HEK293 (cell line): Measurements from ENCODE around the gene SNTG2.

ENCODE experiments used
- CTCF ChIA-PET: fragments of 350-600 bp; formaldehyde crosslinking; extraction: SDS; loops from one replicate; lab custom pipeline; 2021; ENCODE audit warnings: antibody characterized with exemption; lab: Yijun Ruan, JAX
- POLR2A ChIA-PET: fragments of 300-600 bp; formaldehyde crosslinking; extraction: SDS; loops from one replicate; lab custom pipeline; 2020; ENCODE audit warnings: antibody characterized with exemption, inconsistent platforms; lab: Yijun Ruan, JAX
- H3K27ac ChIP-seq: fragments of 200-500 bp; sonication (Bioruptor generic); 2 replicates; pipeline ENCODE4 v1.5.1; 2014; ENCODE audit warnings: low read depth, low read length, control low read depth, inconsistent platforms; ENCODE audit errors: extremely low read depth
- H3K36me3 ChIP-seq, 2 experiments: fragments of 200-500 bp in 1 of 2; sonication (Bioruptor generic) in 1 of 2; 1 replicate in 1 of 2; 2 replicates in 1 of 2; pipeline ENCODE4 v1.5.1; 2014 to 2017; ENCODE audit warnings: inconsistent platforms in 2 of 2, low read length in 2 of 2; ENCODE audit not compliant: control insufficient read depth in 2 of 2, insufficient read depth in 1 of 2
- H3K4me1 ChIP-seq: fragments of 200-500 bp; sonication (Bioruptor generic); 2 replicates; pipeline ENCODE4 v1.5.1; 2014; ENCODE audit warnings: mild to moderate bottlenecking, low read length, inconsistent platforms; ENCODE audit not compliant: control insufficient read depth, insufficient read depth
- H3K4me3 ChIP-seq: 2 replicates; pipeline ENCODE4 v1.5.1; 2011; ENCODE audit warnings: low read depth, mild to moderate bottlenecking, control low read depth, low read length, moderate library complexity
- H3K9me3 ChIP-seq: fragments of 200-500 bp; sonication (Bioruptor generic); 2 replicates; pipeline ENCODE4 v1.5.1; 2014; ENCODE audit warnings: low read depth, low read length, inconsistent platforms; ENCODE audit not compliant: control insufficient read depth, insufficient read depth
- BCL11A ChIP-seq: fragments of 450-650 bp; formaldehyde crosslinking; IDR thresholded peaks from 2 replicates; pipeline ENCODE4 v1.5.1; 2016; ENCODE audit warnings: low read depth, missing biosample characterization, missing genetic modification characterization
- FEZF1 ChIP-seq: fragments of 450-650 bp; formaldehyde crosslinking; IDR thresholded peaks from 2 replicates; pipeline ENCODE4 v1.5.1; 2016; ENCODE audit warnings: missing biosample characterization, missing genetic modification characterization
- KLF7 ChIP-seq: fragments of 450-650 bp; formaldehyde crosslinking; IDR thresholded peaks from 2 replicates; pipeline ENCODE4 v1.5.1; 2016; ENCODE audit warnings: missing biosample characterization, missing genetic modification characterization, borderline replicate concordance
- PRDM1 ChIP-seq: fragments of 450-650 bp; formaldehyde crosslinking; IDR thresholded peaks from 2 replicates; pipeline ENCODE4; 2016; ENCODE audit warnings: missing biosample characterization, missing genetic modification characterization
- TSHZ1 ChIP-seq: fragments of 450-650 bp; formaldehyde crosslinking; IDR thresholded peaks from 2 replicates; pipeline ENCODE4 v1.5.1; 2016; ENCODE audit warnings: missing biosample characterization, missing genetic modification characterization, borderline replicate concordance
- YY1 ChIP-seq: fragments of 450-650 bp; formaldehyde crosslinking; IDR thresholded peaks from 2 replicates; pipeline ENCODE4 v1.5.1; 2018; ENCODE audit warnings: missing biosample characterization, missing genetic modification characterization
- ZBTB17 ChIP-seq: fragments of 450-650 bp; formaldehyde crosslinking; IDR thresholded peaks from 2 replicates; pipeline ENCODE4 v1.5.1; 2016; ENCODE audit warnings: missing biosample characterization, missing genetic modification characterization
- ZNF121 ChIP-seq: fragments of 450-650 bp; formaldehyde crosslinking; IDR thresholded peaks from 2 replicates; pipeline ENCODE4 v1.5.1; 2016; ENCODE audit warnings: missing biosample characterization, missing genetic modification characterization
- ZNF211 ChIP-seq: fragments of 450-650 bp; formaldehyde crosslinking; IDR thresholded peaks from 2 replicates; pipeline ENCODE4 v1.5.1; 2016; ENCODE audit warnings: low read depth, missing biosample characterization, missing genetic modification characterization
- ZNF394 ChIP-seq: fragments of 450-650 bp; formaldehyde crosslinking; IDR thresholded peaks from 2 replicates; pipeline ENCODE4 v1.5.1; 2016; ENCODE audit warnings: missing biosample characterization, missing genetic modification characterization, mild to moderate bottlenecking, moderate library complexity, borderline replicate concordance
- ZNF518A ChIP-seq: fragments of 450-650 bp; formaldehyde crosslinking; conservative IDR thresholded peaks from 2 replicates; pipeline ENCODE4 v1.5.1; 2016; ENCODE audit warnings: low read depth, missing biosample characterization, missing genetic modification characterization
- ZNF530 ChIP-seq: fragments of 450-650 bp; formaldehyde crosslinking; IDR thresholded peaks from 2 replicates; pipeline ENCODE4 v1.5.1; 2016; ENCODE audit warnings: low read depth, missing biosample characterization, missing genetic modification characterization
- ZNF610 ChIP-seq: fragments of 450-650 bp; formaldehyde crosslinking; IDR thresholded peaks from 2 replicates; pipeline ENCODE4 v1.5.1; 2016; ENCODE audit warnings: missing biosample characterization, missing genetic modification characterization, borderline replicate concordance
- ZNF777 ChIP-seq: fragments of 450-650 bp; formaldehyde crosslinking; IDR thresholded peaks from 2 replicates; pipeline ENCODE4 v1.5.1; 2017; ENCODE audit warnings: missing biosample characterization, missing genetic modification characterization, borderline replicate concordance
- ZNF785 ChIP-seq: fragments of 450-650 bp; formaldehyde crosslinking; IDR thresholded peaks from 2 replicates; pipeline ENCODE4 v1.5.1; 2016; ENCODE audit warnings: missing biosample characterization, missing genetic modification characterization
- ZSCAN5A ChIP-seq: fragments of 450-650 bp; formaldehyde crosslinking; IDR thresholded peaks from 2 replicates; pipeline ENCODE4 v1.5.1; 2016; ENCODE audit warnings: missing biosample characterization, missing genetic modification characterization
- TF ChIP-seq, protein P1 (sequence below): fragments of 450-650 bp; formaldehyde crosslinking; IDR thresholded peaks from 2 replicates; pipeline ENCODE4; 2016; ENCODE audit warnings: missing biosample characterization, missing genetic modification characterization
- TF ChIP-seq, protein P2 (sequence below): fragments of 450-650 bp; formaldehyde crosslinking; IDR thresholded peaks from 2 replicates; pipeline ENCODE4 v1.5.1; 2016; ENCODE audit warnings: missing biosample characterization, missing genetic modification characterization

The SNTG2 gene

GRCh38 chr2:1254662-1255343, 304.2 kb downstream of the SNTG2 start (continued):
- no peak for TF ChIP-seq FEZF1 (tag by site-specific recombination)
- TF ChIP-seq PRDM1 (tag by site-specific recombination) = no peak
- TF ChIP-seq, protein P1, sequence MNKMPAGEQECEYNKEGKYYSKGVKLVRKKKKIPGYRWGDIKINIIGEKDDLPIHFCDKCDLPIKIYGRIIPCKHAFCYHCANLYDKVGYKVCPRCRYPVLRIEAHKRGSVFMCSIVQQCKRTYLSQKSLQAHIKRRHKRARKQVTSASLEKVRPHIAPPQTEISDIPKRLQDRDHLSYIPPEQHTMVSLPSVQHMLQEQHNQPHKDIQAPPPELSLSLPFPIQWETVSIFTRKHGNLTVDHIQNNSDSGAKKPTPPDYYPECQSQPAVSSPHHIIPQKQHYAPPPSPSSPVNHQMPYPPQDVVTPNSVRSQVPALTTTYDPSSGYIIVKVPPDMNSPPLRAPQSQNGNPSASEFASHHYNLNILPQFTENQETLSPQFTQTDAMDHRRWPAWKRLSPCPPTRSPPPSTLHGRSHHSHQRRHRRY = no peak
- TF ChIP-seq BCL11A (tag by site-specific recombination) = no peak
- no peak for TF ChIP-seq KLF7 (tag by site-specific recombination)
- no peak for TF ChIP-seq ZNF785 (tag by site-specific recombination)

DNA sequence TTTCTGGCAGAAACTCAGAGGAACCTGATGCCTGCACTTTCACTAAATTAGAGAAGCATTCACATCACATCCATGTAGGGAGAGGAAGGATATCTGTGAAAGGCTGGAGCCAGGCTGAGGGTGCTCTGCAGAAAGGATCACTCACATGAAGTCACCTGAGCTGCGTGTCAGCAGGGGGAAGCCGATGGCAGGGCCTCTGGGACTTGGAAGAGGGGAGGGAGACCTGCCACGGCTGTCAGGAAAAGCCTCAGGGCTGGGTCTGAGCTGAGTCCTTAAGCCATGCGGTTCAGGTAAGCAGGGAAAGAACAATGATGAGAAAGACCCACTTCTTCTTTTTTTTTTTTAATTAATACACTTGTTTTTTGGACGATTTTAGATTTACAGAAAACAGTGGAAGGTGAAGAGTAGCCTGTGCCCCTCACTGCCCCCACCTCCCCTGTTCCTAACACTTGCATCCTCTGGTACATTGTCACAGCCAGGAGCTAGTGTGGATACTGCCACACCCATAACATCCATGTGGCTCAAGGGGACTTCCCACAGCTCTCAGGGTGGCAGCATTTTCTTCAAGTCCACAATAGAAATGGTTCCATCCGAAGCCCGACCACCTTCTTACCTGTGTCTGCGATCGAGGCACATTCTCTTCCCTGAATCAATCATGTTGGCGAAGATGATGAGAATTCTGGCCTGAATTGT, 306.1 kb downstream of the SNTG2 start:
- Histone ChIP-seq H3K9me3 (no peaks in the 10 kb centered on the region), H3K4me1 (no peaks in the 10 kb centered on the region), H3K27ac (no peak overlapping the region), H3K36me3 (no peaks in the 10 kb centered on the region), H3K4me3 (no peak overlapping the region)
- ChIA-PET CTCF (interaction anchor here (0.5 to 0.7 kb wide), 2 partner anchors 16 to 231 kb away, joined by 3 read pairs; no protein-coding TSS in a partner anchor), POLR2A (interaction anchor here (0.6 kb wide), 1 partner anchor 134 kb away, joined by 8 read pairs; no protein-coding TSS in a partner anchor)
- no peak for TF ChIP-seq ZNF121
- no peak for TF ChIP-seq TSHZ1 (tag by site-specific recombination)

DNA sequence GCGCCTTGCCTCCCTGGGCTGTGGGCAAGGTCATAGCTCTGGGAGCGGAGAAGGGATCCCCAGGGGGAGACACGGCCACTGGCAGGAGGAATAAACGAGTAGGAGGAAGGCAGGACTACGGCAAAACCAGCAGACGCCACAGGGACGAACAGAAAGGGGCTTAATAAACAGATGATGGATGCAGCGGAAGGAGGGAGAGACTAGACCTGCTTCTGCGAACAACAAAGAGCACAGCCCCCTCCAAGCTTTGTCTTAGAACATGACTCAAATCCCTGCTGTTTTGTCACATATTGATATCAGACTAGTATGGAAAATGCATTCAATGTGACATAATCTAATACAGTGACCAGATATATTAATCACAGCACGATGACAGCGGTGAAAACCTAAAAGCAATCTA, 306.7 kb downstream of the SNTG2 start:
- TF ChIP-seq ZSCAN5A (tag by site-specific recombination) = no peak
- no peak for TF ChIP-seq ZBTB17 (tag by site-specific recombination)
- no peak for TF ChIP-seq ZNF518A (tag by site-specific recombination)
- TF ChIP-seq ZNF394 (tag by site-specific recombination) = no peak
- no peak for TF ChIP-seq ZNF610 (tag by site-specific recombination)
- no peak for TF ChIP-seq YY1 (tag by site-specific recombination)
- TF ChIP-seq ZNF211 (tag by site-specific recombination) = no peak
- no peak for TF ChIP-seq ZNF777
- TF ChIP-seq, protein P2, sequence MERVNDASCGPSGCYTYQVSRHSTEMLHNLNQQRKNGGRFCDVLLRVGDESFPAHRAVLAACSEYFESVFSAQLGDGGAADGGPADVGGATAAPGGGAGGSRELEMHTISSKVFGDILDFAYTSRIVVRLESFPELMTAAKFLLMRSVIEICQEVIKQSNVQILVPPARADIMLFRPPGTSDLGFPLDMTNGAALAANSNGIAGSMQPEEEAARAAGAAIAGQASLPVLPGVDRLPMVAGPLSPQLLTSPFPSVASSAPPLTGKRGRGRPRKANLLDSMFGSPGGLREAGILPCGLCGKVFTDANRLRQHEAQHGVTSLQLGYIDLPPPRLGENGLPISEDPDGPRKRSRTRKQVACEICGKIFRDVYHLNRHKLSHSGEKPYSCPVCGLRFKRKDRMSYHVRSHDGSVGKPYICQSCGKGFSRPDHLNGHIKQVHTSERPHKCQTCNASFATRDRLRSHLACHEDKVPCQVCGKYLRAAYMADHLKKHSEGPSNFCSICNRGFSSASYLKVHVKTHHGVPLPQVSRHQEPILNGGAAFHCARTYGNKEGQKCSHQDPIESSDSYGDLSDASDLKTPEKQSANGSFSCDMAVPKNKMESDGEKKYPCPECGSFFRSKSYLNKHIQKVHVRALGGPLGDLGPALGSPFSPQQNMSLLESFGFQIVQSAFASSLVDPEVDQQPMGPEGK (tag by site-specific recombination) = no peak
- no peak for TF ChIP-seq ZNF530 (tag by site-specific recombination)
- H3K9me3 ChIP-seq = no peaks in the 10 kb centered on the region
- H3K4me3 ChIP-seq = no peak overlapping the region
- ChIA-PET POLR2A (no interaction called here), CTCF (no interaction called here)
- no peaks in the 10 kb centered on the region for H3K4me1 ChIP-seq
- no peak overlapping the region for H3K27ac ChIP-seq
- H3K36me3 ChIP-seq = no peaks in the 10 kb centered on the region
